ENCODE results near the gene TTC32. TPM values are rescaled to one million over a fixed set of nuclear protein-coding genes. Genes with fewer than 3 reads are reported as not detected.

Gene TTC32
- total and polyA plus RNA-seq, 2 donors (not counting 3 experiments of a cell fraction or from before 2014, with no cell fraction given) = 8.8 to 9.4 TPM

- H3K36me3 ChIP-seq (ENCODE audit: control insufficient read depth in 2 of 2, extremely low read depth in 1 of 2, insufficient read depth in 2 of 2, low read length in 2 of 2) = no peaks in the 10 kb centered on the region
- no peaks in the 10 kb centered on the region for H4K20me1 ChIP-seq (replicated peaks; ENCODE audit: control insufficient read depth, extremely low read depth, insufficient read depth, low read length)
- TF ChIP-seq MYC (IDR thresholded peaks at IDR 0.05; ENCODE audit: low read depth, low read length) (no peak), POLR2AphosphoS5 (IDR thresholded peaks at IDR 0.05; ENCODE audit: insufficient read depth, low read depth, low read length) (no peak), GATA2 (IDR thresholded peaks at IDR 0.05; ENCODE audit: insufficient read depth, insufficient read length, low read depth, low read length) (no peak), JUN (IDR thresholded peaks at IDR 0.05; ENCODE audit: borderline replicate concordance, insufficient read depth, insufficient read length, low read depth) (no peak), CTCF (IDR thresholded peaks at IDR 0.05; ENCODE audit: extremely low read depth in 1 of 2, insufficient read depth in 1 of 2, low read depth in 1 of 2, low read length in 2 of 2) (no peak), MAX (IDR thresholded peaks at IDR 0.05; ENCODE audit: insufficient read depth, insufficient read length) (no peak)
- no TSS peak for BruUV-seq (replicated peaks)
- intact Hi-C loops (cut with micrococcal nuclease) = no loop called here
- H3K79me2 ChIP-seq (ENCODE audit: control insufficient read depth, insufficient read depth, low read length) = no peaks in the 10 kb centered on the region
- no peak overlapping the region for H3K4me2 ChIP-seq (ENCODE audit: insufficient read depth, low read length)
- ChIA-PET CTCF (no interaction called here), POLR2A (no interaction called here)
- no peak overlapping the region for H3K9ac ChIP-seq (replicated peaks; ENCODE audit: extremely low read depth, insufficient read depth, low read length)
- H3K9me3 ChIP-seq (replicated peaks; ENCODE audit: control insufficient read depth, insufficient read depth, low read length) = no peaks in the 10 kb centered on the region
- H2AFZ ChIP-seq (ENCODE audit: low read depth, low read length) = no peak overlapping the region
- no peak overlapping the region for H3K4me3 ChIP-seq (replicated peaks in 1 of 3; ENCODE audit: insufficient read depth in 1 of 3, low read depth in 1 of 3, low read length in 3 of 3)
- dilution Hi-C loops (cut with MboI; ENCODE audit: extremely low pct_ligation_motif_present, low sequenced_read_pairs) = no loop called here
- DNase-seq (ENCODE audit: low read depth, low spot score) = no peak
- no peaks in the 10 kb centered on the region for H3K4me1 ChIP-seq (ENCODE audit: control insufficient read depth, extremely low read depth, insufficient read depth, low read length)
- no peaks in the 10 kb centered on the region for H3K9me1 ChIP-seq (replicated peaks; ENCODE audit: control insufficient read depth, extremely low read depth, insufficient read depth, low read length)
- H3K27ac ChIP-seq (ENCODE audit: insufficient read depth, low read depth, low read length) = no peak overlapping the region
- H3K27me3 ChIP-seq (ENCODE audit: control insufficient read depth in 2 of 2, insufficient read depth in 2 of 2, low read length in 2 of 2) = no peaks in the 10 kb centered on the region
- FAIRE-seq = no peak
These were observed 18.3 kb downstream of the TTC32 start for GRCh38 chr2:19883486-19883885.

GRCh38 chr2:19882286-19882685 is 19.5 kb downstream of the TTC32 start:
- ChIA-PET POLR2A (no interaction called here), CTCF (no interaction called here)
- Histone ChIP-seq H3K4me3 (replicated peaks in 1 of 3; ENCODE audit: insufficient read depth in 1 of 3, low read depth in 1 of 3, low read length in 3 of 3) (no peak overlapping the region), H3K9ac (replicated peaks; ENCODE audit: extremely low read depth, insufficient read depth, low read length) (no peak overlapping the region), H3K4me1 (ENCODE audit: control insufficient read depth, extremely low read depth, insufficient read depth, low read length) (no peaks in the 10 kb centered on the region), H3K27ac (ENCODE audit: insufficient read depth, low read depth, low read length) (no peak overlapping the region), H4K20me1 (replicated peaks; ENCODE audit: control insufficient read depth, extremely low read depth, insufficient read depth, low read length) (no peaks in the 10 kb centered on the region), H3K9me1 (replicated peaks; ENCODE audit: control insufficient read depth, extremely low read depth, insufficient read depth, low read length) (no peaks in the 10 kb centered on the region), H3K9me3 (replicated peaks; ENCODE audit: control insufficient read depth, insufficient read depth, low read length) (no peaks in the 10 kb centered on the region), H3K4me2 (ENCODE audit: insufficient read depth, low read length) (no peak overlapping the region), H3K79me2 (ENCODE audit: control insufficient read depth, insufficient read depth, low read length) (no peaks in the 10 kb centered on the region), H2AFZ (ENCODE audit: low read depth, low read length) (no peak overlapping the region), H3K27me3 (ENCODE audit: control insufficient read depth in 2 of 2, insufficient read depth in 2 of 2, low read length in 2 of 2) (no peaks in the 10 kb centered on the region), H3K36me3 (ENCODE audit: control insufficient read depth in 2 of 2, extremely low read depth in 1 of 2, insufficient read depth in 2 of 2, low read length in 2 of 2) (no peaks in the 10 kb centered on the region)
- DNase-seq (ENCODE audit: low read depth, low spot score) = no peak
- no peak for FAIRE-seq
- BruUV-seq (replicated peaks) = no TSS peak
- TF ChIP-seq CTCF (IDR thresholded peaks at IDR 0.05; ENCODE audit: extremely low read depth in 1 of 2, insufficient read depth in 1 of 2, low read depth in 1 of 2, low read length in 2 of 2) (no peak), GATA2 (IDR thresholded peaks at IDR 0.05; ENCODE audit: insufficient read depth, insufficient read length, low read depth, low read length) (no peak), EZH2 (IDR thresholded peaks at IDR 0.05; ENCODE audit: borderline replicate concordance, low read depth, low read length, severe bottlenecking) (no peak), POLR2A (IDR thresholded peaks at IDR 0.05; ENCODE audit: low read depth, low read length) (no peak), MYC (IDR thresholded peaks at IDR 0.05; ENCODE audit: low read depth, low read length) (no peak), JUN (IDR thresholded peaks at IDR 0.05; ENCODE audit: borderline replicate concordance, insufficient read depth, insufficient read length, low read depth) (no peak), FOS (IDR thresholded peaks at IDR 0.05; ENCODE audit: borderline replicate concordance, insufficient read depth, low read length) (no peak), POLR2AphosphoS5 (IDR thresholded peaks at IDR 0.05; ENCODE audit: insufficient read depth, low read depth, low read length) (no peak), MAX (IDR thresholded peaks at IDR 0.05; ENCODE audit: insufficient read depth, insufficient read length) (no peak)
- dilution Hi-C loops (cut with MboI; ENCODE audit: extremely low pct_ligation_motif_present, low sequenced_read_pairs) = no loop called here
- intact Hi-C loops (cut with micrococcal nuclease) = no loop called here

All from endothelial cell of umbilical vein (primary cell).